22Rv1 (cell line): ENCODE data around the gene CHMP2B.

Source experiments
- CTCF ChIP-seq: fragments of 450-650 bp; IDR thresholded peaks from 2 replicates; pipeline ENCODE4 v1.5.1; 2017; ENCODE audit warnings: mild to moderate bottlenecking
- ZFX ChIP-seq: fragments of 450-650 bp; IDR thresholded peaks from 2 replicates; pipeline ENCODE4 v1.6.1; 2017; ENCODE audit warnings: antibody characterized with exemption, borderline replicate concordance

GRCh38 chr3:87229113-87229512 is 2.0 kb downstream of the CHMP2B start:
- TF ChIP-seq CTCF (no peak), ZFX (no peak)
